Measurements from ENCODE around the gene NTM.

The NTM gene

GRCh38 chr11:132228746-132229325 is 858.4 kb downstream of the NTM start:
- no peak overlapping the region for H3K4me3 ChIP-seq (ENCODE audit: low read depth, low read length)
- DNase-seq (ENCODE audit: low read depth), result no peak
- TF ChIP-seq CTCF (IDR thresholded peaks at IDR 0.05; ENCODE audit: control insufficient read depth, extremely low read depth, insufficient read depth), result no peak

- no peak overlapping the region for H3K4me3 ChIP-seq (ENCODE audit: low read depth, low read length)
- no peak for DNase-seq (ENCODE audit: low read depth)
- no peak for TF ChIP-seq CTCF (IDR thresholded peaks at IDR 0.05; ENCODE audit: control insufficient read depth, extremely low read depth, insufficient read depth)
Measured at GRCh38 chr11:132231656-132232347, 861.4 kb downstream of the NTM start.

- no peak for TF ChIP-seq CTCF (IDR thresholded peaks at IDR 0.05; ENCODE audit: control insufficient read depth, extremely low read depth, insufficient read depth)
- no peak for DNase-seq (ENCODE audit: low read depth)
- H3K4me3 ChIP-seq (ENCODE audit: low read depth, low read length), result no peak overlapping the region
Measured at GRCh38 chr11:132234878-132235277, 864.5 kb downstream of the NTM start.

GRCh38 chr11:132237781-132238180 is 867.4 kb downstream of the NTM start:
- no peak for DNase-seq (ENCODE audit: low read depth)
- H3K4me3 ChIP-seq (ENCODE audit: low read depth, low read length), result no peak overlapping the region
- no peak for TF ChIP-seq CTCF (IDR thresholded peaks at IDR 0.05; ENCODE audit: control insufficient read depth, extremely low read depth, insufficient read depth)

- no peak overlapping the region for H3K4me3 ChIP-seq (ENCODE audit: low read depth, low read length)
- TF ChIP-seq CTCF (IDR thresholded peaks at IDR 0.05; ENCODE audit: control insufficient read depth, extremely low read depth, insufficient read depth), result no peak
- no peak for DNase-seq (ENCODE audit: low read depth)
Measured at GRCh38 chr11:132238331-132238866, 868.0 kb downstream of the NTM start.

GRCh38 chr11:132240374-132240773 is 870.0 kb downstream of the NTM start:
- no peak for TF ChIP-seq CTCF (IDR thresholded peaks at IDR 0.05; ENCODE audit: control insufficient read depth, extremely low read depth, insufficient read depth)
- DNase-seq (ENCODE audit: low read depth), result no peak
- H3K4me3 ChIP-seq (ENCODE audit: low read depth, low read length), result no peak overlapping the region
